NCI-H1436 treated with DMSO at 0.1 percent for 48 hours (cell line): ENCODE data around the gene LYRM7.
A peak's percentile ranks its signal among the peaks of the same experiment; 100 is the strongest.
"Not testable (repeated sequence)": the region's sequence is repeated elsewhere in the genome, so short reads cannot be mapped to it uniquely, and the experiment has no call there.

ENCODE experiments used
- DNase-seq: peaks from one replicate; lab custom pipeline; 2025; lab: John Stamatoyannopoulos, UW

LYRM7 gene

GRCh38 chr5:131180407-131180806 lies 9.7 kb downstream of the LYRM7 start:
- DNase-seq: no peak

GRCh38 chr5:131182839-131183238 lies 12.1 kb downstream of the LYRM7 start:
- DNase-seq: no peak

- no peak for DNase-seq
Observed at GRCh38 chr5:131185523-131186104, 14.9 kb downstream of the LYRM7 start.

GRCh38 chr5:131186561-131187256 lies 16.0 kb downstream of the LYRM7 start:
- DNase-seq: no peak

- DNase-seq: no peak
Observed at GRCh38 chr5:131193106-131193505, 22.4 kb downstream of the LYRM7 start.

GRCh38 chr5:131193897-131194296 lies 23.2 kb downstream of the LYRM7 start:
- DNase-seq: not testable (repeated sequence)

- no peak for DNase-seq
Observed at GRCh38 chr5:131194725-131195124, 24.0 kb downstream of the LYRM7 start.

- DNase-seq: no peak
Observed at GRCh38 chr5:131195696-131196095, 25.0 kb downstream of the LYRM7 start.

- no peak for DNase-seq
Observed at GRCh38 chr5:131196331-131196730, 25.6 kb downstream of the LYRM7 start.

- DNase-seq: no peak
Observed at GRCh38 chr5:131198625-131199024, 27.9 kb downstream of the LYRM7 start.

GRCh38 chr5:131200560-131200959 lies 29.8 kb downstream of the LYRM7 start:
- no peak for DNase-seq

- DNase-seq: no peak
Observed at GRCh38 chr5:131204964-131205363, 34.2 kb downstream of the LYRM7 start.

GRCh38 chr5:131206061-131206460 lies 35.3 kb downstream of the LYRM7 start:
- no peak for DNase-seq

- no peak for DNase-seq
Observed at GRCh38 chr5:131206772-131207171, 36.0 kb downstream of the LYRM7 start.

- DNase-seq: no peak
Observed at GRCh38 chr5:131209175-131209505, 38.4 kb downstream of the LYRM7 start.

GRCh38 chr5:131209506-131210150 lies 38.9 kb downstream of the LYRM7 start:
- peak; percentile 84 for DNase-seq

GRCh38 chr5:131210151-131210510 lies 39.4 kb downstream of the LYRM7 start:
- no peak for DNase-seq

- DNase-seq: no peak
Observed at GRCh38 chr5:131211669-131212068, 40.9 kb downstream of the LYRM7 start.

GRCh38 chr5:131212471-131213021 lies 41.8 kb downstream of the LYRM7 start:
- DNase-seq: no peak

GRCh38 chr5:131214609-131215227 lies 44.0 kb downstream of the LYRM7 start:
- no peak for DNase-seq

GRCh38 chr5:131217791-131218190 lies 47.0 kb downstream of the LYRM7 start:
- DNase-seq: no peak

GRCh38 chr5:131218392-131218791 lies 47.6 kb downstream of the LYRM7 start:
- no peak for DNase-seq

GRCh38 chr5:131220566-131220965 lies 49.8 kb downstream of the LYRM7 start:
- DNase-seq: no peak
